ENCODE data around the gene SLC34A2. TPM values are rescaled to one million over a fixed set of nuclear protein-coding genes. Genes with fewer than 3 reads are reported as not detected.

SLC34A2 gene
- total and polyA plus RNA-seq, 2 of the 8 experiments (the other 6 are each of a cell fraction or from before 2014, with no cell fraction given): 2.2 to 2.9 TPM

- no peaks in the 10 kb centered on the region for H3K23me2 ChIP-seq (ENCODE audit: low read depth, low read length)
- H3K14ac ChIP-seq (ENCODE audit: insufficient read length): no peak overlapping the region
- H3K4me1 ChIP-seq (replicated peaks in 1 of 4; ENCODE audit: control insufficient read depth in 3 of 4, insufficient read depth in 4 of 4, low read length in 3 of 4): no peaks in the 10 kb centered on the region
- no peak overlapping the region for H4K5ac ChIP-seq (ENCODE audit: insufficient read length, low read depth, low read length)
- TF ChIP-seq SP4 (IDR thresholded peaks at IDR 0.05; ENCODE audit: low read length) (no peak), ATF3 (IDR thresholded peaks at IDR 0.05; ENCODE audit: insufficient read depth, low read depth, low read length) (no peak), SP2 (IDR thresholded peaks at IDR 0.05; ENCODE audit: low read length) (no peak)
- H3K27ac ChIP-seq (ENCODE audit: low read depth, low read length): no peak overlapping the region
- DNase-seq (ENCODE audit: low read depth in 1 of 2, low spot score in 2 of 2): no peak
- H2BK12ac ChIP-seq (ENCODE audit: low read depth, low read length): no peak overlapping the region
- H3K4me2 ChIP-seq (ENCODE audit: insufficient read depth in 1 of 2, low read depth in 2 of 2, low read length in 2 of 2): no peak overlapping the region
- no peak overlapping the region for H4K91ac ChIP-seq (replicated peaks; ENCODE audit: insufficient read length, low read length)
- no peaks in the 10 kb centered on the region for H3K36me3 ChIP-seq (ENCODE audit: control insufficient read depth in 2 of 4, insufficient read depth in 4 of 4, low read length in 3 of 4)
- H3K9ac ChIP-seq (replicated peaks in 1 of 4; ENCODE audit: extremely low read depth in 1 of 4, low read depth in 3 of 4, low read length in 3 of 4): no peak overlapping the region
- CTCF ChIA-PET (ENCODE audit: partially characterized antibody): no interaction called here
- no peaks in the 10 kb centered on the region for H3K79me1 ChIP-seq (ENCODE audit: low read depth, low read length)
- H2BK5ac ChIP-seq (ENCODE audit: low read depth, low read length): no peak overlapping the region
- H3K23ac ChIP-seq (ENCODE audit: insufficient read length): no peak overlapping the region
- H3K4me3 ChIP-seq (ENCODE audit: extremely low read depth in 1 of 4, insufficient read depth in 2 of 4, low read depth in 3 of 4, low read length in 4 of 4): no peak overlapping the region
- H3K9me3 ChIP-seq (ENCODE audit: insufficient read depth in 2 of 2, low read depth in 1 of 2, low read length in 1 of 2): no peaks in the 10 kb centered on the region
- H4K8ac ChIP-seq (ENCODE audit: extremely low read depth, insufficient read depth, low read length): no peak overlapping the region
- no peaks in the 10 kb centered on the region for H3K27me3 ChIP-seq (replicated peaks in 1 of 4; ENCODE audit: control insufficient read depth in 3 of 4, extremely low read depth in 1 of 4, insufficient read depth in 3 of 4, low read length in 3 of 4)
- no peak overlapping the region for H2BK15ac ChIP-seq (ENCODE audit: low read length)
- H2BK120ac ChIP-seq (replicated peaks; ENCODE audit: low read depth, low read length): no peak overlapping the region
- no peaks in the 10 kb centered on the region for H4K20me1 ChIP-seq (replicated peaks in 1 of 2; ENCODE audit: control insufficient read depth in 1 of 2, insufficient read depth in 2 of 2, low read length in 2 of 2)
- WGBS, 2 experiments (ENCODE audit: extremely low coverage in 1 of 2, insufficient coverage in 1 of 2, insufficient read length in 1 of 2, insufficient replicate concordance in 2 of 2, low coverage in 1 of 2, low lambda C conversion rate in 2 of 2, missing lambda C conversion rate in 1 of 2): 95% methylated on average over 10 of the region's 10 CpGs; no CpG with 5 or more reads in 1 of the 2 experiments
- H3K79me2 ChIP-seq (ENCODE audit: control insufficient read depth in 1 of 2, insufficient read depth in 2 of 2, low read length in 2 of 2): no peaks in the 10 kb centered on the region
- POLR2A ChIA-PET (ENCODE audit: partially characterized antibody): no interaction called here
- H3K4ac ChIP-seq (replicated peaks; ENCODE audit: insufficient read length, low read depth, low read length): no peak overlapping the region
- no peak overlapping the region for H3K18ac ChIP-seq (ENCODE audit: extremely low read depth, low read length)
- no peak overlapping the region for H2BK20ac ChIP-seq (ENCODE audit: low read length)
- no peak overlapping the region for H2AFZ ChIP-seq (ENCODE audit: low read length)
- no peak overlapping the region for H3K56ac ChIP-seq (replicated peaks; ENCODE audit: insufficient read length, low read depth, low read length)
- H2AK5ac ChIP-seq (ENCODE audit: low read depth, low read length): no peak overlapping the region
- no peak for FAIRE-seq
Measured at GRCh38 chr4:25674386-25674785, 18.7 kb downstream of the SLC34A2 start.

Measured in H1 (cell line).